Posterior vena cava (tissue), 2 donors: ENCODE measurements around the gene MTF1. TPM values are rescaled to one million over a fixed set of nuclear protein-coding genes. Genes with fewer than 3 reads are reported as not detected.
A peak's percentile ranks its signal among the peaks of the same experiment; 100 is the strongest.
"Not testable (repeated sequence)": the region's sequence is repeated elsewhere in the genome, so short reads cannot be mapped to it uniquely, and the experiment has no call there.

Source experiments
- DNase-seq: peaks from one replicate; pipeline ENCODE4 v3.0.0-alpha.2; 2020; ENCODE audit warnings: low spot score
- intact Hi-C, 2 donors: fragments of 100-400 bp; cut with DNase I; formaldehyde crosslinking; loops; one replicate each; pipeline versions ENCODE4 v1.14.1 to v1.14.2; 2022 to 2023
- long read RNA-seq, 2 donors: library from polyadenylated mRNA; unstranded; transcript quantifications; one replicate each; pipeline ENCODE4 v2.0.0, GENCODE V29; 2020 to 2021
- total RNA-seq, 2 donors: library from RNA; stranded (reverse); fragmentation: NEBNext Ultra II Directional; extraction: Animal tissue kit (Norgen Biotek cat#: 25700); gene quantifications; one replicate each; pipeline ENCODE4 v1.2.1, GENCODE V29; 2021
- donor health status: DM: yes; HTN: yes; CAD: no.
- donor health status: DM: yes; HTN: yes; CAD: no.

The MTF1 gene
- total RNA-seq = 10 to 100 TPM; 17.8 to 19.8 TPM
- long read RNA-seq, donor 1, full-length matches to known transcripts = 2 of 4 reads
- long read RNA-seq, donor 1, partial matches to known transcripts = 0 of 4 reads
- long read RNA-seq, donor 1, other reads (novel, unspliced or antisense) = 2 of 4 reads
- long read RNA-seq, donor 2, full-length matches to known transcripts = 2 of 10 reads
- long read RNA-seq, donor 2, partial matches to known transcripts = 4 of 10 reads
- long read RNA-seq, donor 2, other reads (novel, unspliced or antisense) = 4 of 10 reads

GRCh38 chr1:37859507-37860345 lies at the start of gene MTF1:
Gene MTF1, minus strand, starts transcription at chr1:37859592. Its CDS starts 1,934 bp downstream, at chr1:37857658.
- intact Hi-C loops = no loop called here
- peak; percentile 99 for DNase-seq

GRCh38 chr1:37908531-37908930 lies 49.1 kb upstream of the MTF1 start:
- intact Hi-C loops, DNase-seq: not testable (repeated sequence)

GRCh38 chr1:37907416-37908125 lies 48.2 kb upstream of the MTF1 start:
- DNase-seq, intact Hi-C loops: not testable (repeated sequence)

- intact Hi-C loops = not testable (repeated sequence)
These were observed 47.2 kb upstream of the MTF1 start for GRCh38 chr1:37906591-37906990.

GRCh38 chr1:37905727-37906126 lies 46.3 kb upstream of the MTF1 start:
- no peak for DNase-seq
- intact Hi-C loops = no loop called here

More at GRCh38 chr1:37906591-37906990, 47.2 kb upstream of the MTF1 start:
- not testable (repeated sequence) for DNase-seq

DNA sequence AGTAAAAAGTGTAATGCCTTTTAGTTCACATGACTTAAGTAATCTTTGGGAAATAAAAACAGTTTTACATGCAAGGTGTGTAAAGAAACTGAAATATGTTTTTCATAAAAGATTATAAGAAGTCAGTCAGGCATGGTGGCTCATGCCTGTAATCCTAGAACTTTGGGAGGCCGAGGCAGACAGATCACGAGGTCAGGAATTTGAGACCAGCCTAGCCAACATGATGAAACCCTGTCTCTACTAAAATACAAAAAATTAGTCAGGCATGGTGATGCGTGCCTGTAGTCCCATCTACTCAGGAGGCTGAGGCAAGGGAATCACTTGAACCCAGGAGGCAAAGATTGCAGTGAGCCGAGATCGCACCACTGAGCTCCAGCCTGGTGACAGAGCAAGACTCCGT lies 44.5 kb upstream of the MTF1 start:
- DNase-seq, intact Hi-C loops: not testable (repeated sequence)

DNA sequence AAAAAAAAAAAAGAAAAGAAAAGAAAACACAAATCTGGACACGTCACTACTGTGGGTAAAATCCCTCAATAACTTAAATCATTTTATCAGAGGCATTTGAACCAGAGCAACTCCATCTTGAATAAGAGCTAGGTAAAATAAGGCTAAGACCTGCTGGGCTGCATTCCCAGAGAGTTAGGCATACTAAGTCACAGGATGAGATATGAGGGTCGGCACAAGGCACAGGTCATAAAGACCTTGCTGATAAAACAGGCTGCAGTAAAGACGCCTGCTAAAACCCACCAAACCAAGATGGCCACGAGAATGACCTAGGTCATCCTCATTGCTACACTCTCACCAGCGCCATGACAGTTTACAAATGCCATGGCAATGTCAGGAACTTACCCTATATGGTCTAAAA lies 43.6 kb upstream of the MTF1 start:
- no peak for DNase-seq
- intact Hi-C loops = no loop called here

GRCh38 chr1:37901893-37902225 lies 42.5 kb upstream of the MTF1 start:
- DNase-seq = no peak
- intact Hi-C loops = no loop called here

GRCh38 chr1:37901191-37901892 lies 42.0 kb upstream of the MTF1 start:
- DNase-seq = no peak
- intact Hi-C loops = no loop called here

DNA sequence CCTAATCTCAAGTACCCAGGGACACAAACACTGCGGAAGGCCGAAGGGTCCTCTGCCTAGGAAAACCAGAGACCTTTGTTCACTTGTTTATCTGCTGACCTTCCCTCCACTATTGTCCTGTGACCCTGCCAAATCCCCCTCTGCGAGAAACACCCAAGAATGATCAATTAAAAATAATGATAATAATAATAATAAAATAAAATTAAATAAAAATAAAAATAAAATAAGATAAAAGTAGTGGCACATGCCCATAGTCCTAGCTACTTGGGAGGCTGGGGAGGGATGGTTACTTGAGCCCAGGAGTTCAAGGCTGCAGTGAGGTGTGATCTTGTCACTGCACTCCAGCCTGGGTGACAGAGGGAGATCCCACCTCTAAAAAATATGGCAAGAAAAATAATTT lies 38.2 kb upstream of the MTF1 start:
- DNase-seq, intact Hi-C loops: not testable (repeated sequence)

DNA sequence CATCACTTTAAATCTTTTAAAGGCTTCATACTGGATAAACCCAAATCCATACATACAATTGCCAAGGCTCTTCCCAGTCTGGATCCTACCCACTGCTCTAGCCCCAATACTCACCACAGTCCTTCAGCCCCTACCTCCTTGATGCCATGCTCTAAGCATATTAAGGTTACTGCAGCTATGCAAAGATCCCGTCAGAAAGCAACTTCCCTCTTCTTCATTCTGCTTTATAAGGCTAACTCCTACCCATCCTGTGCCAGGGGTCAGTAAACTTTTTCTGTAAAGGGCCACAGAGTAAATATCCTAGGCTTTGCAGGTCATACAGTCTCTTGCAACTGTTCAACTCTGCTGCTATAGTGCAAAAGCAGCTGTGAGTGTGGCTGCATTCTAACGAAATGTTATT lies 34.3 kb upstream of the MTF1 start:
- intact Hi-C loops = no loop called here
- DNase-seq = no peak

- DNase-seq = no peak
- intact Hi-C loops = no loop called here
These were observed 33.0 kb upstream of the MTF1 start for GRCh38 chr1:37892151-37893047.

GRCh38 chr1:37890378-37891014 lies 31.1 kb upstream of the MTF1 start:
- intact Hi-C loops = no loop called here

DNA sequence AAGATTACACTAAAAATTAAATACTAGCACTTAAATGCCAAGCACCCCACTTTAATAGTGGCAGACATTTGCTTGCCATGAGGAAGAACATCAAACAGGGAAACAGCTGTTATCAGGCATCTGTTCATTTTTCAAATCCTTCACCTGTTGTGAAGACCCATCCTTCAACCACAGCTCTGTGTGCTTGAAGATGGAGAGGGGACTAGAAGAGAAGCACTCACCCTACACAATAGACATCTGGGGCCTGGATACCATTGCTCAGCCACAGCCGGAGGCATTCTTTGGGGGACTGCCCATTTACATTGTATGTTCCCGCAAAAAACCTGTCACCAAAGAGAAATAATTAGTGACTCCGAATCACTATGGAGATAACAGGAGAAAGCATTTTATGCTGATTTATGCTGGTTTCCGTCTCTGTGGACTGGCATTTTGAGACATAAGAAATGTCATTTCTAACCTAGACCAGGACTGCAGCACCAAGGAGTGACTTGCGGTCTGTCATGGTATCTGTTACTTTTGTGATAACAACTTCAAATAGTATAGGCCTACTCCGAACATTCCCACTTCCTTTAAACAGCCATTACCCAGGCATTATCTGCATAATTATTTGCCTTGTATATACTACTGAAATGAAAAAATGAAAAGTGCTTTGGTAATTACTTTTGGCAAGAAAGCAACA lies 28.8 kb upstream of the MTF1 start:
- no peak for DNase-seq
- intact Hi-C loops = loop anchor here in 1 of 2 donors (1.0 to 5.0 kb wide), 2 partner anchors 19 to 89 kb away; no protein-coding TSS in a partner anchor

More at GRCh38 chr1:37890378-37891014, 31.1 kb upstream of the MTF1 start:
- no peak for DNase-seq

GRCh38 chr1:37884145-37884544 lies 24.8 kb upstream of the MTF1 start:
- no peak for DNase-seq
- intact Hi-C loops = loop anchor here in 1 of 2 donors (5.0 kb wide), 1 partner anchor 93 kb away; no protein-coding TSS in a partner anchor

- DNase-seq = no peak
- intact Hi-C loops = loop anchor here in 1 of 2 donors (5.0 kb wide), 1 partner anchor 94 kb away; no protein-coding TSS in a partner anchor
These were observed 24.3 kb upstream of the MTF1 start for GRCh38 chr1:37883671-37884070.

DNA sequence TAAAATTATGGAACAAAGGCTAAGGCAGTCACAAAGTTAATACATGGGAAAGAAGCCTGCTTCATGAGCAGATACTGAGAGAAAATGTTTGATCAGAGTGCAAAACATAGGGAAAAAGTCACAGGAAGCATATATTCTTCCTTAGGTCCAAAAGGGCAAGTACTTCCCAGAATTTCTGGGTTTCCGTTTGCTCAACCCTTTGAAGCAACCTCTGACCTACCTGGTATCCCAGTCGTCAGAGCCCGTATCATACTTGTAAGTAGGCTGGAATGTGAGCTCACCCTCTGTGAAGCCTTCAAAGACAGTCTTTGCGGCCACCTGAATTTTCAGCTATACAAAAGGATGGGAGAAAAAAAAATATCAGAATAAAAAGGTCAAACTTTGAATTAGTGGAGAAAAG lies 20.5 kb upstream of the MTF1 start:
- intact Hi-C loops = loop anchor here in 1 of 2 donors (5.0 kb wide), 1 partner anchor 97 kb away; no protein-coding TSS in a partner anchor
- DNase-seq = no peak
